GM11168 (cell line): ENCODE data around the gene SLC26A4.

Experiments
- in situ Hi-C: fragments of 300-500 bp; cut with MboI; formaldehyde crosslinking; loops from one replicate; pipeline ENCODE4 v1.12.0; 2022; ENCODE audit warnings: low sequenced_read_pairs; ENCODE audit not compliant: unreplicated experiment

Gene SLC26A4

DNA sequence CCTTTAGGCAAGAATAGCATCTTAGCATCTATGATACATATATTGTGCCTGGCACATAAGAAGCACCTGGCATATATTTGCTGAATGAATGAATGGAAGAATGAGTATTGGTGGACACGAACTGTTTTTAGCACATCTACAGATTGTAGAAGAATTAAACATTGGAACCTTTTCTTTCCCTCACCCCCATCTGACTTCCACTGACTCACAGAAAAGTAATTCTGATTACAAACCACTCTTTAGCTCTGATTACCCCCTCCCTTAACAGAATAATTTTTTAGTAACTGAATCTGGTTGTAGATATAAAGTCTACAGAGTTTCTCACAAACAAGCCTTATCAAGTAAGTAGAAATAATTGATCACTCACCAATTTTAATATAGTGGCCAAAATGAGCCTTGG is 31.9 kb downstream of the SLC26A4 start:
- in situ Hi-C loops: no loop called here

DNA sequence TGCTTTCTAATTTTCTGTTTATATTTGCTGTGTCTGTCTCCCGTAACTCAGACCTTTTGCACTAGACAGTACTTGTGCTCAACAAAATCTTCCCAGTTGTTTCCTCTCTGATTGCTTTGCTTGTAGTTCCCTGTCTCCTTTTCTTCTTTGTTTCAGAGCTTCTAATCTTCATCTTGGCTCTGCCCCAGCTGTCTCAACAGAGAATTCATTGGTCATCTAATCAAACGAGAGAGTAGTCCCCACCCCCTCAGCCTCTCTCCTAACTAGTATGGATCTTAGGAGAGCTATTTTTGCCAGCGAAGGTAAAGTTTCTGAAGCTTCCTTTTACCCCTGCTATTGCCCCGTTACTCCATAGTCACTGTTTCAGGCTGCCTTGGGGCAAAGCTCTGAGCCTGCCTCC is 32.8 kb downstream of the SLC26A4 start:
- in situ Hi-C loops: no loop called here

DNA sequence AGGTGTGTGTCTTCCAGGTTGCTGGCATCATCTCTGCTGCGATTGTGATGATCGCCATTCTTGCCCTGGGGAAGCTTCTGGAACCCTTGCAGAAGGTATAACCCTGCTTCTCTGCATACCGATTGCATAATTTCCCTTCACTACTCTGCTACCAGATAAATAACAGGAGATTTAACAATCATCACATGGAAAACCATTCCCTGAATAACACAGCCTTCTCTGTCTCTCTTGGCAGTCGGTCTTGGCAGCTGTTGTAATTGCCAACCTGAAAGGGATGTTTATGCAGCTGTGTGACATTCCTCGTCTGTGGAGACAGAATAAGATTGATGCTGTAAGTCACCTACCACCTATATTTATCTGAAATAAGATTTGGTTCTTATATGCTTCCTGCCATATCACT is 33.8 kb downstream of the SLC26A4 start:
- in situ Hi-C loops: no loop called here

DNA sequence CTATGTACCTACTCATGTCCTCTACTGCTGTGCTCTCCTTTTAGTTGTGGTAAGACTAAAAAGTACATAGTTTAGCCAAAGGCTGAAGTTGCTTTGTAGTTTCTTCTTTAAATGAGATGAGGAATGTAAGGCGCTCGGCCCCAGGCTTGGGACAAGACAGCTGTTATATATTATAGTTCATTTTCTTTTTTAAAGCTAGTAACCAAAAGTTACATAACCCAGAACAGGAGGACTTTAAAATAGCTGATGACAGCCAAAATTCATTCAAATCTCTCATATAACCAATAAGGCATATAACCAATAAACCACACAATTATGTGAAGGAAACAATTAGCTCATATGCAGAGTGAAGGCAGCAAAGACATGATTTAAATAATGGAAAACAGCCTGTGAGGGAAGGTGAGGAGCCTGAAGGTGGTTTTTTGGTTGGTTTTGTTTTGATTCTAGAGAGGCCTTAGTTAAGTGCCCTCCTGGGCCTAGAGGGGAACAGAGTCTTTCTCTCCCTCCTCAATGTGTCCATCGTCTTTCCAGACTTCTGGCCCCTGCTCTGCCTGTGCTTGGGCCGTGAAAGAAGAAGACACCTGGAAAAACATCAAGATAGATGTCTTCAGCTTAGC is 35.8 kb downstream of the SLC26A4 start:
- in situ Hi-C loops: no loop called here

DNA sequence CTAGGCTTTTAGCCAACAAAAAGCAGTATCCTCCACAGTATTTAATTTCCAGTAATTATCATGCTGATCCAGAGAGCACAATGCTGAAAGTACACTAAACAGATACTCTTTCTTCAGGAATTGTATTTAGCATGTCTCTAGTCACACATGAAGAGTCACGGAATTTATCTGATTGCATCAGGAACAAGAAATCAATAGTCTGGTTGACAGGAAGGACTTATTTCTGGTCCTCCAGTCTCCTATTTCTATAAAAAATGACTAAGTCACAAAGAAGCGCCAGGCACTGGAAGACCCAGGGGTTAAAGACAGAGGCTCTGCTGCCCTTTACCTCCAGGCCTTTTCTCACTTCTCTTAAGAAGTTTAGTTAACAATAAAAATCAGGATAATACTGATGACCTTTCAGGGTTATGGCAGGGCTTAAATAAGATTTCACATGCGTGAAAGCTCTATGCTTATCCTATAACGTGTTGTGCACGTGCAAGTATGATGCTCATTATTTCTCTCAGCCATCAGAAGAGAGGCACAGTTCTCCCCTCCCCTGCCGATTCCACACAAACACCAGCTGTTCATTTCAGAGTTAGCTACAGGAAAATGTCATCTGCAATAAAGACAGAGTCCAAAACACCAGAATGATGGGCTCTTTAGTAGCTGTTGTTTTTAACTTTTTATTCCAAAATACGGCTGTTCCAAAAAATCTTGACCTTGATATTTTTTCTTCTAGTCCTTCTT is 36.9 kb downstream of the SLC26A4 start:
- in situ Hi-C loops: no loop called here

DNA sequence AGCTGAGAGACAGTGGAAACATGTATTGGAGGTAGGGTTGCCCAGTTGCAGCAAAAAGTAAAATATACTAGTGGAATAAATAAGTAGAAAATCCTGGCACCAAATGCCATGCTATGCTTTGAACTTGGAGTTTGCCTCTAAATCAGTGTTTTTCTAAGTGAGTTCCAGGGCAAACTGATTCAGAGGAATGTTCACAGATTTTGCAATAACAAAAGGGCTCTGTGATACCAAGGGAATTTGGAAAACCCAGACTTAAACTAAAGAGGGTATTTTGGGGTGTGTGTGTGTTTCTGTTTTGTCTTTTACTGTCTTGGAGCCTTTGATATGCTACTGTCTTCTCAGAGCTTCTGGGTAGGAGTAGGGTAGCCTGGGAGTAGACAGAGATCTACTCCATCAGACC is 39.9 kb downstream of the SLC26A4 start:
- in situ Hi-C loops: loop anchor here (25.0 kb wide), 1 partner anchor 888 kb away; no protein-coding TSS in a partner anchor

DNA sequence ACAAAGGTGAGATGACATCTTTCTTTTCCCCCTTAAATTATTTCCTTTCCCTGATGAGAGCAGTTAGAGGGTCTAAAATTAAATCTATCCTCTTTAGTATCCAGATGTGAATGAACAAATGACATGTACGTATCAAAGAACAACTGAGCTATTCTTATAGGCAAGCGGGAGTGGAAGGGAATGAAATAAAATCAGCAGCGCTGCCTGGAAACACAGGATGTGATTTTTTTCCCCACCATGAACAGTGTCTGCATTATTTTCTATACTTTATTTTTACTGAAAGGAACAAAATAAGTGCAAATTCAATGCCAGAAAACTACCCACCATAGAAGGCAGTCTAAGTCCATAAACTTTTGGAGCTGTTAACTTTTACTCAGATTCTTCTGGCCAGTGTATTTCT is 40.6 kb downstream of the SLC26A4 start:
- in situ Hi-C loops: loop anchor here (25.0 kb wide), 1 partner anchor 889 kb away; no protein-coding TSS in a partner anchor

DNA sequence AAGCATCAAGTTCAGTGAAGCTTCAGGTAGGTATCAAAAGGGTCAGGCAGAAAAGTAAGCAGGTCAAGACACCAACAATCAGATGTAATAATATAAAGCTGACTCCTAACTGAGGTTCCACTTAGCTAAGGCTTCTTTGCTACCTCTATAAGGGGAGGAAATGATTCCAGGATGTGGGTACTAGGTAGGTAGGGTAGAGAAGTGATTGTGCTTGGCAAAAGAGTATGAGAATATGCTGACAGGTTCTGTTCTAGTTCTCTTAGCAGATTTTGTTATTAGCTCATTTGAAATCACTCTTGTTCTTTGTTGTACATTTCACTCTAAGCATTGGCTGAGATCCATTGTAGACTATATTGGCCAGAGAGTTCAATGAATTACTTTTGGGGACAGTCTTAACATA is 42.6 kb downstream of the SLC26A4 start:
- in situ Hi-C loops: loop anchor here (25.0 kb wide), 1 partner anchor 891 kb away; no protein-coding TSS in a partner anchor

DNA sequence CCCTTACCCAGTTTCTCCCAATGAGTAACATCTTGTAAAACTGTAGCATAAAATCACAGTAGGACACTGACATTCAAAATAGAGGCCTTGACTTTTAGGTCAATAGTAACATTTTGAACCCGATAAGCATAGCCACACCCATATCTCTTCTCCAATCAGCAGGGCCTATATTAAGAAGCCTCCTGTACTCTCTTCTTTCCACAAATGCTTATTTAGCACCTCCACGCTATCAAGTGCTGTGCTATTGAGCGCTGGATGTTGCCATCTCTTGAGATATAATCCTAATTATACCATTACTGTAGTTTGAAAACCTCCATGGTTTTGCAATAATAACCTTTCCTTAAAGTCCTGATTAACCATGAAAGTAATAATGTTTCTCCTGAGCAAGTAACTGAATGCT is 43.2 kb downstream of the SLC26A4 start:
- in situ Hi-C loops: loop anchor here (25.0 kb wide), 1 partner anchor 892 kb away; no protein-coding TSS in a partner anchor

DNA sequence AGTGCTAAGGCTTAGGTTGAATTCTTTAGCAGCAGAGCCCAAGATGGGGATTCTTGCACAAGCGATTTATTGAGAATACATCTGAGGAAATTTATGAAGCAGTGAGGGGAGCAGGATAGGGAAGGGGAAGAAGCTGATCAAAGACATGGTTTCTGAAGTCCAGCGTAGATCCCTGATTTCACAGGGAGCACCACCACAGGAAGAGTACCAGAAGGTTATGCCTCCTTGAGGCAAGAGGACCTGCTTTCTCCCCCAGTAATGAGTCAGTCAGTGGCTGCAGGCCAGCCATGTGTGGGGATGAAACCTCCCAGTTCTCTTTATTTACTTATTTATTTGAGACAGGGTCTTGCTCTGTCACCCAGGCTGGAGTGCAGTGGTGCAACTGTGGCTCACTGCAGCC is 48.3 kb downstream of the SLC26A4 start:
- in situ Hi-C loops: loop anchor here (25.0 kb wide), 1 partner anchor 897 kb away; no protein-coding TSS in a partner anchor

DNA sequence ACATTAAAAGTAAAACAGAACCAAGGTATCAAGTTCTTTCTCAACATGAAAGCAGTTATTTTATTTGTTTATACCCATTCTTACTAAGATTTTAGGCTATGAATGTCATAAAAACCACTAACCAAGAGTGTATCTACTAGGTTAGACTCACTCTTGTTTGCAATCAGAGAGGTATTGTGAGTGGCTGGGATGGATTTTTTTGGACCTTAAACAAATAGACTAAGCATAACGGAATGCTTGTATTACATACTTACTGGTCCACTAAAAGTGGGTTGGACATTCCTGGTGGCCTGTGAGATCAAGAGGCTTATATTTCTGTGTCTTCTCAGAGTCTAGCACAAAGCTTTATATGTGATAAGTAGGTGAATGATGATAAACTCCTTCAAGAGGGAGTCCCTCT is 50.7 kb downstream of the SLC26A4 start:
- in situ Hi-C loops: loop anchor here (25.0 kb wide), 1 partner anchor 899 kb away; no protein-coding TSS in a partner anchor

DNA sequence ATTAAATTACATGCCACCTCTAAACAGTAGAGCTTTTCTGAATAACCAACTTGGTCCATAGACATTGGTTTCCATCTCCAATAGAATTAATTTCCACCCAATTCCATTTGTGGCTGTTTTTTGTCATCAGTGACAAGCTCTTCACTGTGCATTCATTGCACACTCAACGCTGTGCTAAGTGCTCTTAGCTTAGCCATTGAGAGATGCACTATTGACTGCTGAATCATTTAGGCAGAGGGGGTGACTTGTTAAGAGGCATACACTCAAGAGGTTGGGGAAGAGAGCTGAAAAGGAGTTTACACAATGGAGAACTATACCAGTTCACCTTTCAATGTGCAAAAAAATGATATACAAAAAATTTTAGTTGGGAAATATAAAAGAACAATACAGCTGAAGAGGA is 51.4 kb downstream of the SLC26A4 start:
- in situ Hi-C loops: loop anchor here (25.0 kb wide), 1 partner anchor 900 kb away; no protein-coding TSS in a partner anchor

DNA sequence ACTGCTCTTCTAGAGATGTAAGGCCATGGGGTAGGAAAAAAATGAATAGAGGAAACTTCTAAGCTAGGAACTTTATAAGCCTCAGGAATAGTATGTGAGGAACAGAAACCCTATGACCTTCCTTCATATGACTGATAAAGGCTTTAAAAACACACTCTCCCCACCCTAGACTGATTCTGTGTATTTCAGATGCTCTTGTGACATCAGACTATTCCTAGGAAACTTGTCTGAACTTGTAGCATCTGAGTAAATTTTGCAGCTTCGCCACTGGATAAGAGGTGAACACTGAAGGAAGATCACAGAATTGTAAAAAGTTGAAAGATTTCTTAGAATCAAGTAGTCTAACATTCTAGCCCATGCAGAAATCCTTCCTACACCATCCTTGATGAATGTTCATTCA is 52.3 kb downstream of the SLC26A4 start:
- in situ Hi-C loops: loop anchor here (25.0 kb wide), 1 partner anchor 901 kb away; no protein-coding TSS in a partner anchor

DNA sequence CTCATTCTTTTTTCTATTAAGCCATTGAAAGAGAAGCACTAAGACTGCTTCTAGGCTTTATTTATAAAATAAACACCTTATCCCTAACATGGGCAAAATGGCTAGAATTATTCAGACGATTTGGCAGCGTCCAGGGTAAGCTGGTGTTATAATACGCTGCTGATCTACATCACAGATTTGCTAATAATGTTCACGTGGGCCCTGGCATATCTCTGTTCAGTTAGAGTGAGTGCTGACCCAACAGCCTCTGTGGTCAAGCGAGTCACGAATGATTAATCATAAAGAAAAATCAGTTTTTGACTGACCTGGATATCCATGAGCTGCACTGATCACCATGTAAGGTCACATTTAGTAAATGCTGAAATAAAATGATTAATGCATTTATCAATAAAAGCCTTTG is 54.9 kb downstream of the SLC26A4 start:
- in situ Hi-C loops: loop anchor here (25.0 kb wide), 1 partner anchor 903 kb away; no protein-coding TSS in a partner anchor

DNA sequence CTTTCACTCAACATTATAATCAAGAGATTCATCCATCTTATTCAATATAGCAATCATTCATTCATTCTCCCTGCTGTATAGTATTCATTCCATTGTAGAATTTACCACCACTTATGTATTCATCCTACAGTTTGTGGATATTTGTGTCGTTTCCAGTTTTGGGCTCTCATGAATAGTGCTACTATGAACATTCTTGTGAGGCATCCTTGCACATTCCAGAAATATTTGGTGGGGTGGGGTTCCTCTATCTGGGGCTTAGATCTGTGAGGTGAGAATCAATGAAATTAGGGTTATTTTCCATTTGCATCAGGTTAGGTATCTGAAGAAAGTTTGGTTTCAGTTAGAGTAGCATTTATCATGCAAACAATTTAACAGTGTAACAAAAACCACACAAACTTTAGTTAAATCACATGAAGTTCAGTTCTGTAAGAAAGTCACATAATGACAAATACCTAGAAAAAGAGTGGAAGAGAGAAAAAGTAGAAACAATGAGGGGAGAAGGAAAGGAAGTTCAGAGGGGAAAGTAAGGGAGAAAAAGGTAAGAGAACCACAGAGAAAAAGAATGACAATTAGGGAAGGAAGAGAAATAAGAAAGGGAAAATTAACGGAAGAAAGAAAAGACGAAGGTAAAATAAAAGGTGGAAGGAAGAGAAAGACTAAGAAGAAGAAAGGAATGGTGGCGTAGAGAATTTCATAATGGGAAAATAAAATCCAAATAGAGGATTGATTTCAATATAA is 58.0 kb downstream of the SLC26A4 start:
- in situ Hi-C loops: loop anchor here (25.0 kb wide), 1 partner anchor 906 kb away; no protein-coding TSS in a partner anchor

DNA sequence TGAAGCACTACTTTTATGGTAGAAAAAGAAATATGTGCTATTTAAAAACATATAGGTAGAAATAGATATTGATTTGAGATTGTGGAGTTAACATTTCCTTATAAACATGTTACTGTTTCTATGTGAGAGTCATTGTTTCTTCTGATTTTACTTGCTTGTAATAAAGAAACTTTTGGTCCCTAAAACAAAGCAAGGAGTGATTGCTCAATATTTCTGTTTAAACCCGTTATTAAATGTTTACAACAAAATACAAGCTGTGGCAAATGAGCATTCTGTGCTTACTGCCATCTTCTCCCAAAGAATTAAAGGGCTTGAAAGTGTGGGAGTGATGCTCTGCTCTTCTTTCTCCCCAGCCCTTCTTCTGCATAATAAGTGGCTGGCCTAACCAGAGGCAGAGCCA is 60.7 kb downstream of the SLC26A4 start:
- in situ Hi-C loops: loop anchor here (25.0 kb wide), 1 partner anchor 909 kb away; no protein-coding TSS in a partner anchor

DNA sequence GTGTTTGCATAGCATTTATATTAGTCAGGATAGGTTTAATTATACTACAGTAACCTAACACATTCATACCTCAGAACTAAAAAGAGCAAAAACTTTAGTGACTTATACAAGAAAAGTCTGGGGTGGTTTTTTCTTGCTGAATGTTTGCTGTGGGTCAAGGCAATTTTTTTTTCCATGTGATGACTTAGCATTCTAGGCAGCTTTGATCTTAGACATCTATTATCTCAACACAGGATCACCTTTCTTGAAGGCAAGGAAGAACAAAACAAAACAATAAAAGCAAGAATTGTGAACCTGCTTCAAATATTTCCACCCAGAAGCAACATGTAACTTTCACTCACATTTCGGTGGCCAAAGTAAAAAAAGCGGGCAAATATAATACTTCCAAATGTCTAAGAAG is 62.6 kb downstream of the SLC26A4 start:
- in situ Hi-C loops: loop anchor here (25.0 kb wide), 1 partner anchor 911 kb away; no protein-coding TSS in a partner anchor

DNA sequence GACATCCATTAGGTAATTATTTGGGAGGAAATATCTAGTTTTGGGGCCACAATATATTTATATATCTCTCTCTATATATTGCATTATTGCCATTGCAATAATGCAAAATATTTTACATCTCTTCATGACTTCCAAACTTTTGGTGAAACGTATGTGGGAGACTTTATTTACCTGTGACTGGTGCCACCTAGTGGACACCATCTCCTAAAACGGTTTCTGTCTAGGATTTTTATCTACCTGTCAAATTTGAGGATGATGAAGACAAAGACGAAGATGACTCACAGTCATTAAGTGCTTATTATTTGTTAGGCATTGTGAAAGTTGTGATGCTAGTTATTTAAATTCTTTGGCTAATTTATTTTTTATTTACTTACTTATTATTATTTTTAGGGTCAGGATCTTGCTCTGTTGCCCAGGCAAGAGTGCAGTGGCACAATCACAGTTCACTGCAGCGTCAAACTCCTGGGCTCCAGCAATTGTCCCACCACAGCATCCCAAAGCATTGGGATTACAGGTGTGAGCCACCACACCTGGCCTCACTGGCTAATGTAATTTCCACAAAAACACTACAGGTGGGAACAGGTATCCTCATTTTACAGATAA is 64.6 kb downstream of the SLC26A4 start:
- in situ Hi-C loops: loop anchor here (5.0 to 25.0 kb wide), 3 partner anchors 158 to 538 kb away; no protein-coding TSS in a partner anchor

DNA sequence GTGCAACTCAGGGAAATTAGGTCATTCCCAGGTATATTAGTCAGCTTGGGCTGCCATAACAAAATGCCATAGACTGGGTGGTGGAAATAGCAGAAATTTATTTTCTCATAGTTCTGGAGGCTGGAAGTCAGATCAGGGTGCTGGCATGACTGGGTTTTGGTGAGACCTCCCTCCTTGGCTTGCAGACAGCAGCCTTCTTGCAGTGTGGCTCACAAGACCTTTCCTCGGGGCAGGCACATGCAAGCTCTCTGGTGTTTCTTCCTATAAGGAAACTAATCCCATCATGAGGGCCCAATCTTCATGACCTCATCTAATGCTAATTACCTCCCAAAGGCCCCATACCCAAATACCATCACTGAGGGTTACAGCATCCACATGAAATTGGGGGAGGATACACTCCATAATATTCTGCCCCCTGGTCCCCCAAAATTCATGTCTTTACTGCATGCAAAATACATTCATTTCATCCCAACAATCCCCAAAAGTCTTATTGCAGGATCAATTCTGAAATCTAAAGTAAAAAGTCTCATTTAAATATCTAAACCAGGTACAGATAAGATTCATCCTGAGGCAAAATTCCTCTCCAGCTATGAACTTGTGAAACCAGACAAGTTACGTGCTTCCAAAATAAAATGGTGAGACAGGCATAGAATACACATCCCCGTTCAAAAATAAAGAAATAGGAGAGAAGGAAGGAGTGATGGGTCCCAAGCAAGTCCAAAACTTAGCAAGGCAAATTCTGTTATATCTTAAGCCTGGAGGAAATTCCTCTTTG is 65.9 kb downstream of the SLC26A4 start:
- in situ Hi-C loops: loop anchor here (5.0 to 25.0 kb wide), 3 partner anchors 159 to 539 kb away; no protein-coding TSS in a partner anchor
